Activated T-cell treated with anti-CD3 and anti-CD28 coated beads, Interleukin-2, amount 50 U/mL, for 4 hours (primary cell): ENCODE measurements around the gene NPIPB8. TPM values are rescaled to one million over a fixed set of nuclear protein-coding genes. Genes with fewer than 3 reads are reported as not detected.
"Not testable (repeated sequence)": the region's sequence is repeated elsewhere in the genome, so short reads cannot be mapped to it uniquely, and the experiment has no call there.

ENCODE experiments used
- ATAC-seq, 2 donors: fragments of 200-7000 bp; cut with Tn5 transposase; one replicate each; pipeline ENCODE4 v1.10.0; 2021
- DNase-seq: peaks from one replicate; pipeline ENCODE4 v3.0.0-alpha.2; 2020
- H3K27me3 Mint-ChIP-seq: one replicate; pipeline ENCODE4 v1.8.0; 2021; ENCODE audit warnings: low read depth, mixed read lengths
- H3K36me3 Mint-ChIP-seq: one replicate; pipeline ENCODE4 v1.8.0; 2022; ENCODE audit warnings: mixed read lengths; ENCODE audit not compliant: insufficient read depth
- H3K4me1 Mint-ChIP-seq: one replicate; pipeline ENCODE4 v1.8.0; 2021; ENCODE audit warnings: low read depth, mixed read lengths
- H3K4me3 Mint-ChIP-seq: one replicate; pipeline ENCODE4 v1.8.0; 2021; ENCODE audit warnings: mild to moderate bottlenecking, moderate library complexity, mixed read lengths
- H3K9me3 Mint-ChIP-seq: one replicate; pipeline ENCODE4 v1.8.0; 2021; ENCODE audit warnings: mixed read lengths
- total RNA-seq, 3 donors: library from RNA; stranded (reverse); gene quantifications; one replicate each; pipeline ENCODE4 v1.2.1, GENCODE V29; 2021

NPIPB8 gene
- total RNA-seq, 3 donors from 2014 or later = 0.26 TPM; not detected in 2

DNA sequence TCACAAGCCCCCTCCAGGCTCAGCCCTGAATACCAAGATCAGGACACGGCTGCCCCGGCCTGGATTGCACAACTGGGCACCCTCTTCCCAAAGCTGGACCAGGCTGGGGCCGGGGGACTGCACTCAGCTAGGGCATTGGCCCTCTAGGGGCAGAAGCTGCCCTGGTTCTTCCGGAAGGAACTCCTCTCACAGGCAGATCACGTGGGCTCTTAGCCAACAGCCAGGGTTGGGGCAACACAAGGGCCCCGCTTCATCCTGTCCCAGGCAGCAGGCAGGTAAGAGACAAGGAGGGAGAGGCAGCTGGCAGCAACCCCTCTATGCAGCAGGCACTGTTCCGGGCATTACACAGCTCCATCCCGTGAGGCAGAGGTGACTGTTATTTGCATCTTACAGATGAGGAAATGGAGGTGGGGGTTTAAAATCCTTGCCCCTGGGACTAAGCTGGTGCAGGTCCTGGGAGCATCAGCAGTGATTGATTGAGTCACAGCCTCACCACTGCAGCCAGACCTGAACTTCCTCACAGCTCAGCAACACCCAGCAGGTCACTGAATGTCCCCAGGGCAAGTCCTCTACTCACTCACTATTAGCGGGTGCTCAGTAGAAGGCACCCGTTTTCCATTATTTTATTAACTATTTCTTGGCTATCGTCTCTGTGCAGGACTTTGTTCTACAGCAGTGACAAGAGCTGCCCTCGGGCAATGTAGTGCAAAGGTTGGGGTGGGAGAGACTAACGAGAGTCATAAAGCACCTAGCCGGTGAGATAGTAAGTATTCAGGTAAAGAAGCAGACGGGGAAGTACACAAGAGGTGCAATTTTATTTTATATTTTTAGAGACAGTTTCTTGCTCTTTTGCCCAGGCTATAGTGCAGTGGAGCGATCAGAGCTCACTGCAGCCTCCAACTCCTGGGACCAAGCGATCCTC, 25.2 kb upstream of the NPIPB8 start:
- H3K36me3 Mint-ChIP-seq, DNase-seq, H3K4me3 Mint-ChIP-seq, H3K27me3 Mint-ChIP-seq, H3K9me3 Mint-ChIP-seq, H3K4me1 Mint-ChIP-seq: not testable (repeated sequence)
- ATAC-seq = peak; percentile 83 to 86

DNA sequence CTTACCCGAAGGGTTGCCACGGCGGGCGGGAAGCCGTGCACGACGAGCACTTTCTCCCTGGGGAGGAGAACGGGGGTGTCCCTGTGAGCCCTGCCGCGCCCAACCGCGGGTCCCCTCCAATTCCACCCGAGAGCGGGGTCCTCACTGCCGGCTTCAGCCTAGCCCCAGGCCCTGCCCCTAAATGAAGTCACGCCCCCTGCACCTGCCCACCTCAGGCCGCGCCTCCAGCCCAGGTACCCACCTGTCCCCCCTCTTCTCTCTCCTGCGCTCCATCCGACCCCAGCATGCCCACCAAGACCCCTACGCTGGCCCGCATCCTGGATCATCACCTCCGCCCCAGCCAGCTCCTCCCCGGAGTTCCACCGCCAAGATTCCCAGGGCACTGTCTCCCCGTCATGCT, 24.0 kb upstream of the NPIPB8 start:
- H3K27me3 Mint-ChIP-seq, H3K4me1 Mint-ChIP-seq, H3K4me3 Mint-ChIP-seq, DNase-seq, H3K36me3 Mint-ChIP-seq, ATAC-seq, H3K9me3 Mint-ChIP-seq: not testable (repeated sequence)

DNA sequence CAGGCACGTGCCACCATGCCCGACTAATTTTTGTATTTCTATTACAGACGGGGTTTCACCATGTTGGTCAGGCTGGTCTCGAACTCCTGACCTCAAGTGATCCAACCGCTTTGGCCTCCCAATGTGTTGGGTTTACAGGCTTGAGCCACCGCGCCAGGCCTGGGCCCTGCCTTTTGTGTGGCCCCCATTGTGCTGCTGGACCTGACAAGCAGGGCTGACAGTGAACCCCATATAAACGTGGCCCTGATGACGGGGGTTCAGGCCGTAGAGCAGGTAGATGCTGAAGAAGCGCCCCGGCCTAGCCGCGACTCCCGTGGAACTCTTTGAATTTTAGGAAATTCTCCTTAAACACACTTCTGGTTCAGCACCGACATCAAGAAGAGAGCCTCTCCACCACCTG, 23.3 kb upstream of the NPIPB8 start:
- not testable (repeated sequence) for H3K27me3 Mint-ChIP-seq, DNase-seq, H3K4me3 Mint-ChIP-seq, H3K9me3 Mint-ChIP-seq, H3K4me1 Mint-ChIP-seq, ATAC-seq, H3K36me3 Mint-ChIP-seq

DNA sequence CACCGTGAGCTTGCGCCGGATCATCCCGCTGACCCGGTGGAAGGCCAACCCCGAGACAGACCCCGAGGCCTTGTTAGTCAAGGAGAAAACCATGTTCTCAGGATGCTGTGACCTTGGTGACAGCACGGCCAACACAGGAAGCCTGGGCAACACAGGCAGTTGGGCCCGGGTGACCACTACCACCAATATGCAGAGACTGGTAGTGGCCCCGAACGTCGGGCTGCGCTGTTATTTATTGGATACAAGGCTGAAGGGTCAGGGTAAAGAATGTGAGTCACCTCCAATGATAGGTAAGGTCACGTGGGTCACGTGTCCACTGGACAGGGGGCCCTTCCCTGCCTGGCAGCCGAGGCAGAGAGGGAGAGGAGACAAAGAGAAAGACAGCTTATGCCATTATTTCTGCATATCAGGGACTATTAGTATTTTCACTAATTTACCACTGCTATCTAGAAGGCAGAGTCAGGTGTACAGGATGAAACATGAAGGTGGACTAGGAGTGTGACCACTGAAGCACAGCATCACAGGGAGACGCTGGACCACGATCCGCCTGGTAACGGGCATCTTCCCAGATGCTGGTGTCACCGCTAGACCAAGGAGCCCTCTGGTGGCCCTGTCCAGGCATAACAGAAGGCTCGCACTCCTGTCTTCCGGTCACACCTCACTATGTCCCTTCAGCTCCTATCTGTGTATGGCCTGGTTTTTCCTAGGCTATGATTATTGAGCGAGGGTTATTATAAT, 22.2 kb upstream of the NPIPB8 start:
- not testable (repeated sequence) for DNase-seq, ATAC-seq

DNA sequence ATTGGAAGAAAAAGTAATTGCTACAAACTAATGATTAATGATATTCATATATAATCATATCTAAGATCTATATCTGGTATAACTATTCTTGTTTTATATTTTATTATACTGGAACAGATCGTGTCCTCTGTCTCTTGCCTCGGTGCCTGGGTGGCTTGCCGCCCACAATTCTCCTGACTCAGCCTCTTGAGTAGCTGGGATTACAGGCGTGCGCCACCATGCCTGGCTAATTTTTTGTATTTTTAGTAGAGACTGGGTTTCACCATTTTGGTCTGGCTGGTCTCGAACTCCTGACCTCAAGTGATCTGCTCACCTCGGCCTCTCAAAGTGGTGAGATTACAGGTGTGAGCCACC, 21.7 kb upstream of the NPIPB8 start:
- not testable (repeated sequence) for H3K27me3 Mint-ChIP-seq, H3K4me3 Mint-ChIP-seq, H3K9me3 Mint-ChIP-seq, H3K4me1 Mint-ChIP-seq, H3K36me3 Mint-ChIP-seq, ATAC-seq, DNase-seq

More for the DNA sequence above, 22.2 kb upstream of the NPIPB8 start:
- not testable (repeated sequence) for H3K27me3 Mint-ChIP-seq, H3K36me3 Mint-ChIP-seq, H3K9me3 Mint-ChIP-seq, H3K4me1 Mint-ChIP-seq, H3K4me3 Mint-ChIP-seq

DNA sequence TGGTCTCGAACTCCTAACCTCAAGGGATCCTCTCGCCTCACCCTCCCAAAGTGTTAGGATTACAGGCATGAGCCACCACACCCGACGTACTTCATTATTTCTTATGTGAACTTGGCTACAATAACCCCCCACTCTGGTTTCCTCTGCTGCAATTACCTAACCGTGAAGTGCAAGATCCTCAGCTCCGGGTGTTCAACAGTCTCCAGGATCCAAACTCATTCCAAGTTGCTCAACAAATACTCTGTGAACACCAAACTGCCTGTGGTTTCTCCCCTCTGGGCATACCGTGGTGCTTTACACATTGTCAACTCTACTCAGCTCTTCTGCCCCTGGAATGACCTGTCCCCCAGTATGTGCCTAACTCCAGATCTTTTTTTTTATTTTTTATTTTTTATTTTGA, 21.2 kb upstream of the NPIPB8 start:
- no peaks in the 10 kb centered on the region for H3K9me3 Mint-ChIP-seq
- no peak overlapping the region for H3K4me3 Mint-ChIP-seq
- ATAC-seq (no peak), DNase-seq (no peak)
- no peaks in the 10 kb centered on the region for H3K27me3 Mint-ChIP-seq
- peaks cover 3% of the 10 kb centered on the region for H3K36me3 Mint-ChIP-seq
- H3K4me1 Mint-ChIP-seq = peaks cover 2% of the 10 kb centered on the region

DNA sequence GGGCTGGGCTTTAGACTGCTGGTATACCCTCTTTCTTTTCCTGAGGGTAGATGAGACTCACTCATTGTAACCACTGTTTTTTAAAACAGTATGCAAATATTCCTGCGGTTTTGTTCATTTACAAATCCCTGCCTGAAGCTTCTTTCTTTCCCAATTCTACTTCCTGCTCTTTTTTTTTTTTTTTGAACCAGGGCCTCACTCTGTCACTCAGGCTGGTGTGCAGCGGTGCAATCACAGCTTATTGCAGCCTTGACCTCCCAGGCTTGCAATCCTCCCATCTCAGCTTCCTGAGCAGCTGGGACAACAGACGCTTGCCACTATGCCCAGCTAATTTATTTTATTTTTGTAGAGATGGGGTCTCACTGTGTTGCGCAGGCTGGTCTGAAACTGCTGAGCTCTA, 20.0 kb upstream of the NPIPB8 start:
- DNase-seq (no peak), ATAC-seq (no peak)
- peaks cover 3% of the 10 kb centered on the region for H3K36me3 Mint-ChIP-seq
- no peak overlapping the region for H3K4me3 Mint-ChIP-seq
- peaks cover 13% of the 10 kb centered on the region for H3K4me1 Mint-ChIP-seq
- no peaks in the 10 kb centered on the region for H3K9me3 Mint-ChIP-seq
- H3K27me3 Mint-ChIP-seq = no peaks in the 10 kb centered on the region

DNA sequence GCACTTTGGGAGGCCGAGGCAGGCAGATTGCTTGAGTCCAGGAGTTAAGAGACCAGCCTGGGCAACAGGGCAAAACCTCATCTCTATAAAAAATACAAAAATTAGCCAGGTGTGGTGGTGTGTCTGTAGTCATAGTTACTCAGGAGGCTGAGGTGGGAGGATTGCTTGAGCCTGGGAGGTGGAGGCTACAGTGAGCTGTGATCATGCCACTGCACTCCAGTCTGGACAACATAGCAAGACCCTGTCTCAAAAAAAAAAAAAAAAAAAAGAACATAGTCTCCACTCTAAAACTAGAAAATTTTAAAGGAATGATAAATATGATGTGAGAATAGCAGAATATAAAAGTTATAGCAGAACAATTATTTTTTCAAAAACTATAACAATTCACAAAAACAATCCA, 17.5 kb upstream of the NPIPB8 start:
- not testable (repeated sequence) for H3K9me3 Mint-ChIP-seq, H3K36me3 Mint-ChIP-seq
- peaks cover 20% of the 10 kb centered on the region for H3K4me1 Mint-ChIP-seq

DNA sequence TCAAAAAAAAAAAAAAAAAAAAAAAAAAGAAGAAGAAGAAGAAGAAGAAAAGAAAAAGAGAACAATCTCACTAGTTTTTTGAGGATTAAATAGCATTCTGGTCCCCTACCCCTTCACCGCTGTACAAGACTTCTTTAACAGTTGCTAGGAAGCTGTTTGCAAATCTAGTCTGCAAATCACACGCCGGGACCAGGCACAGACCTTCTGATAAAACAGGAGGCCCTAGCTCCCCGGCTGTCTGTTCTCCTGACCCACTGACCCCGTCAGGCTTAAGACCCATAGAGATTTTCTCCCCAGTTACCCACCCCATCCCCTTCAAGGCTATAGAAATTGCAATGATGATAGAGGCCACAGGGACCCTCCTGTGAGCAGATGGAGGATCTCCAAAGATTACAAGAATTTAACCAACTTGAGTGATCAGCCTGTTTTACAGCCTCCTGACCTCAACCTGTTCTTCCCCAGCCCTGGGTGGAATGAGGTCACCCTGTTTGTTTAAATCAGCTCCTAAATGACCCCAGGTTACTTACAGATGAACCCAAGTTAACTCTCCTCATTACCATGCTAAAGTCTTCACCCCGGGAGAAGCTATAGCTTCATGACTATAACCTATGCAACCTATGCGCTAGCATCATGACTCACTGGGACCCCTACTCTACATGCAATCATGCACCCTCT, 16.2 kb upstream of the NPIPB8 start:
- ATAC-seq (no peak), DNase-seq (no peak)
- no peaks in the 10 kb centered on the region for H3K9me3 Mint-ChIP-seq
- H3K4me3 Mint-ChIP-seq = peak overlapping the region; percentile 86
- H3K36me3 Mint-ChIP-seq = peaks cover 3% of the 10 kb centered on the region
- peaks cover 20% of the 10 kb centered on the region for H3K4me1 Mint-ChIP-seq
- no peaks in the 10 kb centered on the region for H3K27me3 Mint-ChIP-seq

More for the DNA sequence above, 17.5 kb upstream of the NPIPB8 start:
- not testable (repeated sequence) for DNase-seq, ATAC-seq, H3K27me3 Mint-ChIP-seq, H3K4me3 Mint-ChIP-seq

DNA sequence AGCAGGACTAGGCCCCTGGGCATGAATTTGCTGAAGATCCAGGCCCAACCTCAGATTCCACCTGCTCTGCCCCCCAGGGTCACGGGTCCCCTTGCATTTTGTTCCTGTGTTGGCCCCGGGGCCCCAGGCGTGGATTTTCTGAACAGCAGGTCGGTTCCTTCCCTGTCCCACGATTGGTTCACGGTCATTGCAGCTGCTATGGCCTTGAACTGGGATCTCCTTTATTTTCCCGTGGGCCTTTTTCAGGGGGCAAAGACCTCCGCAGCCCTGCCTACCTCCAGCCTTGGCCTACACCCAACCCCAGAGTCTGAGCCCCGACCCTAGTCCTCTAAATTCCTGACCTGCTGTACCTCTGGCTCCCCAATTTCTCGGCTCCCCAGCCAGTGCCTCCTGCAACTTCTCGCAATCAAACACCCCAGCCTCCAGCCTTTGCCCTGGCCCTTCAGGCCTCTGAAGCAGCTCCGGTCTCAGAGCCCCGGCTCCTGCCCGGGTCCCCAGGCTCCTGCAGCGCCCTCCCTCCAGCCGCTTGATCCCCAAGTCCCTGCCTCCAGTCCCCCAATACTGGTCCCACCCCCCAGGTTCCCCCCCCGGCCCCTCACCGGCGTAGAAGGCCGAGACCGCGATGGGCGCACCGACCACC, 15.2 kb upstream of the NPIPB8 start:
- H3K36me3 Mint-ChIP-seq, H3K27me3 Mint-ChIP-seq, DNase-seq, H3K9me3 Mint-ChIP-seq: not testable (repeated sequence)
- Mint-ChIP-seq H3K4me3 (peak overlapping the region; percentile 86), H3K4me1 (peaks cover 20% of the 10 kb centered on the region)
- peak; percentile 15 to 27 for ATAC-seq

DNA sequence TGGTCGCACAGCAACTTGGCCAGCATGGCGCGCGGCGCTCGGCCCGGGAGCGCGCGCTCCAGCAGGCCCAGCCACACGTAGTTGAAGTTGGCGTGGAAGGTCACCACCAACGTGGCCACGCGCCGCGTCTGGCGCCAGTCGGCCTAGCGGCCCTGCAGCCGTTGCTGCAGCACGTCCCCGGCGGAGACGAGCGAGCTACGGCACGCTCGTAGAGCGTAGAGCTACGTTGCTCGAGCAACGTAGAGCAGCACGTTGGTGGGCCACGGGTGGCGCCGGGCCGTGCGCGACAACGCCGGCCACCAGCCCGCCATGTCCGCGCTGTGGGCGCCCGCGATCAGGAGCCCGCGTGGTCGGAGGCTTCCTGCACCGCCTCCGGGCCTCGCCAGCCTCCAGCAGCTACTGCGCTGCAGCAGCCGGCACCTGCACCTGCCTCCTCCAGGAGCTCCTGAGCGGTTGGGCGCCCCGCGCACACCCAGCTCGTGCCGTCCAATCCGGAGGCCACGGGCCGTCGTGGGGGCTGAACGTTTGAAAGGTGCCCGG, 14.6 kb upstream of the NPIPB8 start:
- Mint-ChIP-seq H3K4me1 (peaks cover 20% of the 10 kb centered on the region), H3K36me3 (no peaks in the 10 kb centered on the region), H3K4me3 (peak overlapping the region; percentile 86), H3K9me3 (no peaks in the 10 kb centered on the region), H3K27me3 (no peaks in the 10 kb centered on the region)
- DNase-seq (peak; percentile 60), ATAC-seq (peak; percentile 96)

DNA sequence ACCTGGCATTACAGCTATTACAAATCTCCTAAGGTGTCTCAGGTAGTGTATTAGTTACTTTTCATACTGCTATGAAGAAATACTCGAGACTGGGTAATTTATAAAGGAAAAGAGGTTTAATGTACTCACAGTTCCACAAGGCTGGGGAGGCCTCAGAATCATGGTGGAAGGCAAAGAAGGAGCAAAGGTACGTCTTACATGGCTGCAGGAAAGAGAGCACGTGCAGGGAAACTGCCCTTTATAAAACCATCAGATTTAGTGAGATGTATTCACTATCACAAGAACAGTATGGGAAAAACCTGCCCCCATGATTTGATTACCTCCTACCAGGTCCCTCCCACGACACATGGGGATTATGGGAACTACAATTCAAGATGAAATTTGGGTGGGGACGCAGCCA, 7.0 kb upstream of the NPIPB8 start:
- H3K4me3 Mint-ChIP-seq, H3K36me3 Mint-ChIP-seq, DNase-seq, ATAC-seq, H3K4me1 Mint-ChIP-seq, H3K27me3 Mint-ChIP-seq, H3K9me3 Mint-ChIP-seq: not testable (repeated sequence)

DNA sequence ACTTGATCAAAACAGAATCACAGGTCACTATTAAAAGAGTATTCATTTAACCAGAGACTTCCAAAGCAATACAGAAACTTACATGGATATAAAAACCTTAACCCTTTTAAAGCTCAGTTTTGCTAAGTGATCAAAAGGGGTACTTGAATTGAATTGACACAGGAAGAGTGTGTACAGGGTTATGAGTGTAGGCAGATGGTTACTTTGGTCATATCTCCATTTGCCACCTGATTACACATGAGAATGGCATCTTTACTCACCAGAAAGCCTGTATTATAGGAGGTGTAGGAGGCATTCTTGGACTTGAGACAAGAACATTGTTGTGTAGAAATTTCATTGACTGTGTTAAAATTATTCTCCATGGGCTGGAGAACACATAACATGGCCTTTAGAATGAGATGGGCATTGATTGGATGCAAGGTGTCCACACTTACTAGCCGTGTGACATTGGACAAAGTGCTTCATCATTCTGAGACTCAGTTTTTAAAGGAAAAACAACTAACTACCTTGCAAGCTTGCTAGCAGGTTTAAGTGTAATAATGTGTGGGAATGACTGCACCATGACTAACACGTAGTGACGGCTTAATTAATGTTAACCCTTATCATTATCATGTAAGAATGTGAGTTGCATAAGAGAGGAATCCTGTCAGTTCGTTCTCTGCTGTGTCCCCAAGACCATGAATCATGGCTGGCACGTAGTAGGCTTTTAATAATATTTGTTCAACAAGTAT, 1.6 kb upstream of the NPIPB8 start:
- not testable (repeated sequence) for H3K27me3 Mint-ChIP-seq, H3K4me1 Mint-ChIP-seq, ATAC-seq, H3K36me3 Mint-ChIP-seq, H3K9me3 Mint-ChIP-seq, H3K4me3 Mint-ChIP-seq, DNase-seq
